Lung (tissue), 16 donors: ENCODE results near the gene OR1J2. TPM values are rescaled to one million over a fixed set of nuclear protein-coding genes. Genes with fewer than 3 reads are reported as not detected.

ENCODE experiments used
- ATAC-seq: fragments of 200-7000 bp; cut with Tn5 transposase; one replicate; pipeline ENCODE4 v1.9.1; 2020; ENCODE audit warnings: moderate number of reproducible peaks; ENCODE audit not compliant: insufficient read depth, low FRiP score
- DNase-seq, 3 donors: peaks; one replicate each; pipeline ENCODE4 v3.0.0-alpha.2; 2013 to 2017
- H3K27ac ChIP-seq, 2 donors: one replicate each; pipeline ENCODE4 v1.5.1; 2013; ENCODE audit warnings: mild to moderate bottlenecking in 2 of 2, moderate library complexity in 2 of 2, control low read depth in 1 of 2, inconsistent platforms in 1 of 2, low read depth in 1 of 2, low read length in 1 of 2
- H3K27me3 ChIP-seq, 3 donors: one replicate each; pipeline ENCODE4 v1.5.1; 2013; ENCODE audit warnings: low read length in 2 of 3; ENCODE audit not compliant: control insufficient read depth in 3 of 3, insufficient read depth in 3 of 3
- H3K36me3 ChIP-seq, 4 donors: one replicate each; pipeline ENCODE4 v1.5.1; 2013; ENCODE audit warnings: low read length in 4 of 4, mild to moderate bottlenecking in 1 of 4, moderate library complexity in 1 of 4; ENCODE audit not compliant: control insufficient read depth in 4 of 4, insufficient read depth in 4 of 4
- H3K4me1 ChIP-seq, 5 donors: one replicate each; pipeline ENCODE4 v1.5.1; 2013; ENCODE audit warnings: low read length in 5 of 5, mild to moderate bottlenecking in 2 of 5, moderate library complexity in 1 of 5; ENCODE audit not compliant: control insufficient read depth in 5 of 5, insufficient read depth in 5 of 5
- H3K4me3 ChIP-seq: one replicate; pipeline ENCODE4 v1.5.1; 2013; ENCODE audit warnings: mild to moderate bottlenecking, control low read depth, moderate library complexity
- H3K9ac ChIP-seq, 2 donors: one replicate each; pipeline ENCODE4 v1.5.1; 2013; ENCODE audit warnings: low read length in 2 of 2, control low read depth in 1 of 2; ENCODE audit not compliant: insufficient read depth in 1 of 2
- H3K9me3 ChIP-seq, 4 donors: one replicate each; pipeline ENCODE4 v1.5.1; 2013; ENCODE audit warnings: low read length in 3 of 4, mild to moderate bottlenecking in 1 of 4, moderate library complexity in 1 of 4; ENCODE audit not compliant: control insufficient read depth in 4 of 4, insufficient read depth in 3 of 4
- WGBS, 2 donors: extraction: QIAGEN DNeasy Blood & Tissue Kit; methylation state at CpG; one replicate each; pipeline ENCODE4 v1.1.7; 2013; 5-methylcytosine and 5-hydroxymethylcytosine counted together
- long read RNA-seq, 5 donors: transcript quantifications; one replicate each; lab custom pipeline, GENCODE V29; 2026
- polyA plus RNA-seq, 2 donors: library from polyadenylated mRNA; stranded (reverse); fragments of 200-250 nt; gene quantifications; one replicate each; pipeline ENCODE4 v1.2.1, GENCODE V29; 2013
- total RNA-seq, 2 donors: library from RNA; depleted of rRNA in 1 of 2; stranded (reverse); fragments of >200 nt in 1 of 2; gene quantifications; one replicate each; pipeline ENCODE4 v1.2.1, GENCODE V29; 2014 to 2021
- TF ChIP-seq, protein P1 (sequence below): IDR thresholded peaks from 2 replicates; pipeline ENCODE4 v1.5.1; 2012; ENCODE audit warnings: mild to moderate bottlenecking; ENCODE audit errors: control extremely low read depth, extremely low read depth
- donor health status: control.
- donor health status: control.
- donor health status: Bipolar disorder and iron deficiency.
- donor health status: healthy.
- donor health status: DM: yes; HTN: yes; CAD: no.

Gene OR1J2, protein sequence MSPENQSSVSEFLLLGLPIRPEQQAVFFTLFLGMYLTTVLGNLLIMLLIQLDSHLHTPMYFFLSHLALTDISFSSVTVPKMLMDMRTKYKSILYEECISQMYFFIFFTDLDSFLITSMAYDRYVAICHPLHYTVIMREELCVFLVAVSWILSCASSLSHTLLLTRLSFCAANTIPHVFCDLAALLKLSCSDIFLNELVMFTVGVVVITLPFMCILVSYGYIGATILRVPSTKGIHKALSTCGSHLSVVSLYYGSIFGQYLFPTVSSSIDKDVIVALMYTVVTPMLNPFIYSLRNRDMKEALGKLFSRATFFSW
- total RNA-seq (not detected), polyA plus RNA-seq (not detected)
- long read RNA-seq, donor 1 = 0 reads
- long read RNA-seq, donor 2 = 0 reads
- long read RNA-seq, donor 3 = 0 reads
- long read RNA-seq, donor 4 = 0 reads
- long read RNA-seq, donor 5 = 0 reads

DNA sequence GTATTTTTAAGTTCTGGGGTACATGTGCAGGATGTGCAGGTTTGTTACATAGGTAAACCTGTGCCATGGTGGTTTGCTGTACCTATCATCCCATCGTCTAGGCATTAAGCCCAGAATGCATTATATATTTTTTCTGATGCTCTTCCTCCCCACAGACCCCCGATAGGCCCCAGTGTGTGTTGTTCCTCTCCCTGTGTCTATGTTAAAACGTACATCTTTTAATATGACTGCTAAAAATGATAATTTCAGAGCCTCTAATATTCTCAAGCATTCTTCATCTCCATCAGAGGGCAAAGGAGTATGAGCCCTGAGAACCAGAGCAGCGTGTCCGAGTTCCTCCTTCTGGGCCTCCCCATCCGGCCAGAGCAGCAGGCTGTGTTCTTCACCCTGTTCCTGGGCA is at the start of gene OR1J2:
TSS of gene OR1J2 (plus strand) at position 301 of the 400 bp plus-strand sequence. CDS start at position 301, 0 bp downstream.
- Histone ChIP-seq H3K27me3 (peaks cover 0 to 5% (median 0%) of the 10 kb centered on the region in 3 donors), H3K9ac (no peak within 1 kb of the TSS), H3K4me1 (no peaks in the 10 kb centered on the region), H3K9me3 (no peaks in the 10 kb centered on the region), H3K27ac (no peak within 1 kb of the TSS), H3K4me3 (no peak within 1 kb of the TSS), H3K36me3 (no peaks in the 10 kb centered on the region)
- DNase-seq (no peak), ATAC-seq (no peak)
- 85 to 87% methylated on average over 6 of the region's 6 CpGs for WGBS, 2 donors
- TF ChIP-seq, protein P1, sequence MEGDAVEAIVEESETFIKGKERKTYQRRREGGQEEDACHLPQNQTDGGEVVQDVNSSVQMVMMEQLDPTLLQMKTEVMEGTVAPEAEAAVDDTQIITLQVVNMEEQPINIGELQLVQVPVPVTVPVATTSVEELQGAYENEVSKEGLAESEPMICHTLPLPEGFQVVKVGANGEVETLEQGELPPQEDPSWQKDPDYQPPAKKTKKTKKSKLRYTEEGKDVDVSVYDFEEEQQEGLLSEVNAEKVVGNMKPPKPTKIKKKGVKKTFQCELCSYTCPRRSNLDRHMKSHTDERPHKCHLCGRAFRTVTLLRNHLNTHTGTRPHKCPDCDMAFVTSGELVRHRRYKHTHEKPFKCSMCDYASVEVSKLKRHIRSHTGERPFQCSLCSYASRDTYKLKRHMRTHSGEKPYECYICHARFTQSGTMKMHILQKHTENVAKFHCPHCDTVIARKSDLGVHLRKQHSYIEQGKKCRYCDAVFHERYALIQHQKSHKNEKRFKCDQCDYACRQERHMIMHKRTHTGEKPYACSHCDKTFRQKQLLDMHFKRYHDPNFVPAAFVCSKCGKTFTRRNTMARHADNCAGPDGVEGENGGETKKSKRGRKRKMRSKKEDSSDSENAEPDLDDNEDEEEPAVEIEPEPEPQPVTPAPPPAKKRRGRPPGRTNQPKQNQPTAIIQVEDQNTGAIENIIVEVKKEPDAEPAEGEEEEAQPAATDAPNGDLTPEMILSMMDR = no peak

DNA sequence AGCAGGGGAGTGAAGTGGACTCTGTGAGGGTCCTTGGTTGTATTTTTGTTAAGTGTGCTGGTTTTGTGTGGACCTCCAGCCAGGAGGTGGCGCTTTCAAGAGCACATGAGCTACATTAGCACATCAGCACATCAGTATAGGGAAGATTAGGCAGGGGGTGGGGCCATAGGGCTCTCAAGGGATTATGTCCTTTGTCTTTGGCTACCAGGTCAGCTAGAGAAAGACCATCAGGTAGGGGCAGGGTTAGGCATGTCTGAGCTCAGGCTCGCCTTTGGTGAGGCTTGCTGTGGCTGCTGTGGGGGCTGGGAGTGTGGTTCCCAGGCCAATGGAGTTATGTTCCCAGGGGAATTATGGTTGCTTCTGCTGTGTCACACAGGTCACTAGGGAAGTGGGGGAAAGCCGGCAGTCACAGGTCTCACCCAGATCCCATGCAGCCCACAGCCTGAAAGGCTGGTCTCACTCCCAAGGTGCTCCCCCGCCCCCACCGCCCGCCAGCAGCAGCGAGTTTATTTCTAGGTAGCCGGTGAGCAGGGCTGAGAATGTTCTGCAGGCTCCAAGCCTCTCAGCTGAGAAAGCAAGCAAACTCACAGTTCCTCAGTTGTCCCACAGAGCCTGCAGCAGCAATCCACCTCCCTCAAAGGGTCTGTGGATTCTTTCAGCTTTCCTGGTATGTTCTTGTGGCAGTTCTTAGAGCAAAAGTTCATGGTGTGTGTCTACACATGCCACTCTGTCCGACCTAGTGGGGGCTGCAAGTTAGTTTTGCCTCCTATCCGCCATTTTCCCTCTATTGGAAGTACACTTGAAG is 46.6 kb upstream of the OR1J2 start:
- TF ChIP-seq, protein P1 = no peak
- no peak overlapping the region for H3K4me3 ChIP-seq
- WGBS, 2 donors = 88% methylated on average over 10 of the region's 10 CpGs
- no peak overlapping the region for H3K27ac ChIP-seq
- no peak overlapping the region for H3K9ac ChIP-seq
- H3K9me3 ChIP-seq = no peaks in the 10 kb centered on the region
- H3K27me3 ChIP-seq = peaks cover 0 to 5% (median 0%) of the 10 kb centered on the region in 3 donors
- ATAC-seq = no peak
- DNase-seq = no peak
- H3K36me3 ChIP-seq = no peaks in the 10 kb centered on the region
- H3K4me1 ChIP-seq = peaks cover 0 to 6% (median 0%) of the 10 kb centered on the region in 5 donors

DNA sequence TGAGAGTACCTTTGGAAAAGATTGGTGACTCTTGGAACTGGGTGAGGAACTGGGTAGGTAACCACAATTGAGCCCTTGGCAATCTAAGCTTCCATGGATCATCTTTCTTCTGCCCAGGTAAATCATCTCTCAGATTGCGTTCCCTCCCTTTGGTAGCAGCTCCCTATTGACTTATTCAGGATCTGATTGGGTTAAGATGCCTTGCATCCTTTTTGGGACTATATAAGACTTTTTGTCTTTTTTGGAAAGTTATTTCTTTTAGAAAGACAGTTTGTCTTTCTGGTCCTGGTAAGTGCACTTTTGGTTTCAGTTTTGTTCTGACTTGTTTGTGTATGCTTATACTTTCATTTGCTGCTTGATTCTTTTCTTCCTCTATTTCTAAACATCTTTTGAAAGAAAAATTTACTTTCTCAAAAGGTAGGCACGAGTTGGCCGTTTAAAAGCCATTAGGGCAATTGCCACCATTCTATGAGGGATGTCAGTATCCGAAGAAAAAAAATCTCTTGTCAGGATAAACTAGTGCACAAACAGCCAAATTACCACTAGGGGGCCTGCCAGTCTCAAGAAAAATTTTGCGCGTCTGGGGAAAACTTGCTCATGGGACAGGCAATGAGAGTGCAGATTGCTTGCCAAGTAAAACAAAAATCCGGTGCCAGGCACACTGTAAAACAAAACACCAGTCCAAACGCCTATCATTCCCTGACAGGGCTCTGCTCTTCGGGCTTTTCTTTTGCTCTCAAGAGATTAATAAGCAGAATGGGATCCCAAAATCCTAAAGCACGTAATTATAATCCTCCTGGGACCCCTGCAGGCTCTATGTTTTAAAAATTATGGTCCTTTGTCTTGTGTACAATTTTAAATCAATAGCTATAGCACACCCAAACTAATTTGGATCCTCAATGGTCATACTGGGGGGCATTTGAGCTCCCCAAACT is 45.7 kb upstream of the OR1J2 start:
- Histone ChIP-seq H3K4me3 (peak overlapping the region; percentile 4), H3K36me3 (no peaks in the 10 kb centered on the region), H3K27ac (no peak overlapping the region), H3K9ac (peak overlapping the region in 1 of 2 donors; percentile 24), H3K4me1 (peaks cover 0 to 6% (median 0%) of the 10 kb centered on the region in 5 donors), H3K27me3 (peaks cover 0 to 2% (median 0%) of the 10 kb centered on the region in 3 donors), H3K9me3 (no peaks in the 10 kb centered on the region)
- 14 to 17% methylated on average over 10 of the region's 10 CpGs for WGBS, 2 donors
- ATAC-seq = peak; percentile 94
- peak; percentile 84 to 91 (median 91) for DNase-seq
- TF ChIP-seq, protein P1 = peak; percentile 75
